ENCODE measurements around the gene ACSS1. TPM values are rescaled to one million over a fixed set of nuclear protein-coding genes. Genes with fewer than 3 reads are reported as not detected.

The ACSS1 gene
- total and polyA plus RNA-seq, 4 donors, result 15.8 to 38.9 (median 26.9) TPM

DNA sequence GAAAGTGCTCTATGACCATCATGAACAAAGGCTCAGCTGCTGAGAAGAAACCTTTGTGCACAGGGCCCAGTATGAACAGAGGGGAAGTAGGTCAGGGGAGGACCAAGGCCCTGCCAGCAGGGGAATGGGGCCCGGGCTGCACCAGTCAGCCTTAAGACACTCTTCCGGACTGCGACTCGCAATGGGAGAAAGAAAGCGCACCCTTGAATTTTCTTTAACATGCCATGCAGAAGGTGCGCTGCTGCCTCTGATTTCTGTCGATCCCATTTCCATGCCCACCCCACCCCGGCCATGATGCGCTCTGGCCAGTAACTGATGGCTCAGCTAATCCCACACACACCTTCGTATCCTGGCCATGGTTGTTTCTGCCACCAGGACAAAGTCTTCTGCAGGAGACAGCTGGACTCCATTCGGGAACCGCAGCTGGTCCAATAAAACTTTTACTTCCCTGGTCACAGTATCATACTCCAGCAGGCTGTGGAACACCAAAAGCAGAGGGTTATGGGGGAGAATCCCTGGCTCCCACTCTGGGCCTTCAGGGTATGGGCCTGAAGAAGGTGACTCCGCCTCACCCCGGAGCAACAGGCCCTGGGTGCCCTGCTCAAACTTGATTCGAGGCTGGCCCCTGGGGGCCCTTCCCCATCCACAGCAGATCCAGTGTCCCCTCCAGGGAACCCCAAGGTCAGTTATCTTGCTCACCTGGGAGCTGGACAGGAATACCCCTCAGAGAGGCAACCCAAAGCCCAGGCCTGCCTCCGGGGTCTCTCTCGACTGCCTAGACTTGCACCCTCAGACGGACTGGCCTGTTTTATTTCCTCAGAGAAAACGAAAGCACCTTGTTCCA lies 88.5 kb downstream of the ACSS1 start:
- H3K27me3 ChIP-seq (ENCODE audit: control insufficient read depth in 3 of 3, insufficient read depth in 3 of 3, low read length in 2 of 3), result no peaks in the 10 kb centered on the region
- no peak overlapping the region for H3K9ac ChIP-seq (ENCODE audit: insufficient read depth in 1 of 2, low read length in 2 of 2)
- 96 to 97% methylated on average over 19 of the region's 19 CpGs for WGBS, 2 donors
- H3K9me3 ChIP-seq (ENCODE audit: control insufficient read depth in 4 of 4, insufficient read depth in 3 of 4, low read length in 3 of 4), result peaks cover 0 to 3% (median 0%) of the 10 kb centered on the region in 4 donors
- TF ChIP-seq, protein P1, sequence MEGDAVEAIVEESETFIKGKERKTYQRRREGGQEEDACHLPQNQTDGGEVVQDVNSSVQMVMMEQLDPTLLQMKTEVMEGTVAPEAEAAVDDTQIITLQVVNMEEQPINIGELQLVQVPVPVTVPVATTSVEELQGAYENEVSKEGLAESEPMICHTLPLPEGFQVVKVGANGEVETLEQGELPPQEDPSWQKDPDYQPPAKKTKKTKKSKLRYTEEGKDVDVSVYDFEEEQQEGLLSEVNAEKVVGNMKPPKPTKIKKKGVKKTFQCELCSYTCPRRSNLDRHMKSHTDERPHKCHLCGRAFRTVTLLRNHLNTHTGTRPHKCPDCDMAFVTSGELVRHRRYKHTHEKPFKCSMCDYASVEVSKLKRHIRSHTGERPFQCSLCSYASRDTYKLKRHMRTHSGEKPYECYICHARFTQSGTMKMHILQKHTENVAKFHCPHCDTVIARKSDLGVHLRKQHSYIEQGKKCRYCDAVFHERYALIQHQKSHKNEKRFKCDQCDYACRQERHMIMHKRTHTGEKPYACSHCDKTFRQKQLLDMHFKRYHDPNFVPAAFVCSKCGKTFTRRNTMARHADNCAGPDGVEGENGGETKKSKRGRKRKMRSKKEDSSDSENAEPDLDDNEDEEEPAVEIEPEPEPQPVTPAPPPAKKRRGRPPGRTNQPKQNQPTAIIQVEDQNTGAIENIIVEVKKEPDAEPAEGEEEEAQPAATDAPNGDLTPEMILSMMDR (IDR thresholded peaks at IDR 0.05; ENCODE audit: control extremely low read depth, extremely low read depth), result no peak
- peaks cover 28 to 64% (median 29%) of the 10 kb centered on the region in 4 donors for H3K36me3 ChIP-seq (ENCODE audit: control insufficient read depth in 4 of 4, insufficient read depth in 4 of 4, low read length in 4 of 4)
- ATAC-seq (ENCODE audit: insufficient read depth, low FRiP score) (no peak), DNase-seq (peak in 1 of 3 donors; percentile 6)
- H3K4me1 ChIP-seq (ENCODE audit: control insufficient read depth in 5 of 5, insufficient read depth in 5 of 5, low read length in 5 of 5), result peaks cover 0 to 1% (median 0%) of the 10 kb centered on the region in 5 donors
- no peak overlapping the region for H3K4me3 ChIP-seq
- H3K27ac ChIP-seq (ENCODE audit: low read depth in 1 of 2, low read length in 1 of 2), result no peak overlapping the region

DNA sequence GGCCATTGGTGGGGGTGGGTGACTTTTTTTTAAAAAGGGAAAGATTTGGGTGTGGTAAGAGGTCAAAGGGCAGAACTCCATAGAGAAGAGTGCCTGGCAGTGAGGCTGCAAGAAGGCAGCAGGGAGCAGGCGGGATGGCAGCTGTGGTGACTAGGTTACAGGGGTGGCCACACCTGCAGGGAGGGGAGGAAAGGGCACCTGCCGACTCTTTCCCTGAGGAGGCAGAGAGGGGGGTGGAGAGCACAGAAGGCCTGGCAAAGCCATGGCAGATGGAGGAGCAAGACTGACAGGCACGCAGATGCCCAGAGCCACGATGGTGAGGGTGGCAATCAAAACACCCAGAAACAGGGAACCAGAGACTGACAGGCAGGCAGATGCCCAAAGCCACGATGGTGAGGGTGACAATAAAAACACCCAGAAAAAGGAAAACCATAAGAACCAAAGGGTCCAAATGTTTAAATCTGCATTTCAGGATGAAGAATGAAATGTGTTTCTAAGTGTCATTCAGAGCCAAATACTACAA lies 89.6 kb downstream of the ACSS1 start:
- peaks cover 30 to 69% (median 34%) of the 10 kb centered on the region in 4 donors for H3K36me3 ChIP-seq (ENCODE audit: control insufficient read depth in 4 of 4, insufficient read depth in 4 of 4, low read length in 4 of 4)
- DNase-seq (peak in 1 of 3 donors; percentile 4), ATAC-seq (ENCODE audit: insufficient read depth, low FRiP score) (no peak)
- TF ChIP-seq, protein P1 (IDR thresholded peaks at IDR 0.05; ENCODE audit: control extremely low read depth, extremely low read depth), result no peak
- H3K27ac ChIP-seq (ENCODE audit: low read depth in 1 of 2, low read length in 1 of 2), result no peak overlapping the region
- WGBS, 2 donors, result 76 to 83% methylated on average over 5 of the region's 5 CpGs
- no peak overlapping the region for H3K4me3 ChIP-seq
- H3K9me3 ChIP-seq (ENCODE audit: control insufficient read depth in 4 of 4, insufficient read depth in 3 of 4, low read length in 3 of 4), result peaks cover 0 to 3% (median 0%) of the 10 kb centered on the region in 4 donors
- peaks cover 0 to 1% (median 0%) of the 10 kb centered on the region in 5 donors for H3K4me1 ChIP-seq (ENCODE audit: control insufficient read depth in 5 of 5, insufficient read depth in 5 of 5, low read length in 5 of 5)
- no peaks in the 10 kb centered on the region for H3K27me3 ChIP-seq (ENCODE audit: control insufficient read depth in 3 of 3, insufficient read depth in 3 of 3, low read length in 2 of 3)
- no peak overlapping the region for H3K9ac ChIP-seq (ENCODE audit: insufficient read depth in 1 of 2, low read length in 2 of 2)

DNA sequence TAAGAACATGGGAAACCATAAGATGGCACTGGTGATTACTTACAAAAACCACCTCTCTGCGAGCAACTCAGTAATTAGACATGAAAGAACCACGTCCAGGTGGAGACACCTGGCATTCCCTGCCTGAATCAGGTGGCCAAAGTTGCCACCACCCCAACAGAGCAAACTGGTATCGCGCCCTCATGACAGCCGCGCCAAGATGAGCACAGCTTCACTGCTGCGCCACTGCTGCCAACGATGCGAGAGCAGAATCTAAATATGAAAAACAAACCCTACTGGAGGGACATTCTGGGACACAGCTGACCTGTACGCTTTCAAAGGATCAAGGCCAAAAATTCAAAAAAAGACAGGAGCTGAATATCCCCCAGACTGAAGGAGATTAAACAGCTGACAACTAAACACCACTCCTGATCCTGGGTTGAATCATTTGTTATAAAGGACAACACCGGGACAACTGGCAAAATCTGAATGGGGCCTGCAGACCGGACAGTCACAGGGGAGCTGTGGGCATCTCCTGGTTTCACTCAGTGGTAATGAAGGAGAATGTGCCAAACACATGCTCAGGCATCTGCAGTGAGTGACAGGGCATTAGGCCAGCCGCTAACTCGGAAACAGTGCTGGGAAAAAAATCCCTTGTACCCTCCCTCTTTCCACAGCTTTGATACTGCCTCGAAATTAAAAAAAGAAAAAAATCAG lies 91.5 kb downstream of the ACSS1 start:
- Histone ChIP-seq H3K9ac (ENCODE audit: insufficient read depth in 1 of 2, low read length in 2 of 2) (no peak overlapping the region), H3K36me3 (ENCODE audit: control insufficient read depth in 4 of 4, insufficient read depth in 4 of 4, low read length in 4 of 4) (peaks cover 25 to 65% (median 28%) of the 10 kb centered on the region in 4 donors), H3K9me3 (ENCODE audit: control insufficient read depth in 4 of 4, insufficient read depth in 3 of 4, low read length in 3 of 4) (peaks cover 0 to 1% (median 0%) of the 10 kb centered on the region in 4 donors), H3K27me3 (ENCODE audit: control insufficient read depth in 3 of 3, insufficient read depth in 3 of 3, low read length in 2 of 3) (no peaks in the 10 kb centered on the region), H3K27ac (ENCODE audit: low read depth in 1 of 2, low read length in 1 of 2) (no peak overlapping the region), H3K4me3 (no peak overlapping the region), H3K4me1 (ENCODE audit: control insufficient read depth in 5 of 5, insufficient read depth in 5 of 5, low read length in 5 of 5) (peaks cover 0 to 1% (median 0%) of the 10 kb centered on the region in 5 donors)
- TF ChIP-seq, protein P1 (IDR thresholded peaks at IDR 0.05; ENCODE audit: control extremely low read depth, extremely low read depth), result no peak
- 96% methylated on average over 15 of the region's 15 CpGs for whole genome bisulfite sequencing, 2 donors
- DNase-seq (peak in 1 of 3 donors; percentile 4), ATAC-seq (ENCODE audit: insufficient read depth, low FRiP score) (no peak)

Data from lung (tissue), 12 donors.